ENCODE data around the gene KCNQ5.

Gene KCNQ5

DNA sequence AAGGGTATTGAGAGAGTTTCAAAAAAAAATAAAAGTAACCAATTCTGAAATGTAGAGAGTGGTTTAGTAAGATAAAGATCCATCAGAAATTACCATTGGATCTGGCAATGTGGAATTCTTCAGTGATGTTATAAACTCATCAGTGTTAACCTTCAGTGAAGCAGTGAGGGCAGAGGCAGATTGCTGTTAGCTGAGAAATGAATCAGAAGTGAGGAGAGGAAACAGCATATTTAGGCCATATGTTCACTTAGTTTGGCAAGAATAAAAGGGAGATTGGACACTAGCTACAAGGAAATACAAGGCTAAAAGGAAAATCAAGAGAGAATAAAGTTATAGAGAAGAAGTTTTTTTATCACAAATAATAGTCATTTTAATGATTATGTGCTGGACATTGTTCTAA lies 9.6 kb downstream of the KCNQ5 start:
- H3K36me3 Mint-ChIP-seq (ENCODE audit: low read depth) = peaks cover 20% of the 10 kb centered on the region
- no peak overlapping the region for H3K4me3 Mint-ChIP-seq
- peaks cover 3% of the 10 kb centered on the region for H3K27me3 Mint-ChIP-seq (ENCODE audit: low read depth, poor library complexity)
- no peak overlapping the region for H3K27ac Mint-ChIP-seq
- H3K9me3 Mint-ChIP-seq = peaks cover 10% of the 10 kb centered on the region
- no peak for DNase-seq
- TF ChIP-seq, protein P1, sequence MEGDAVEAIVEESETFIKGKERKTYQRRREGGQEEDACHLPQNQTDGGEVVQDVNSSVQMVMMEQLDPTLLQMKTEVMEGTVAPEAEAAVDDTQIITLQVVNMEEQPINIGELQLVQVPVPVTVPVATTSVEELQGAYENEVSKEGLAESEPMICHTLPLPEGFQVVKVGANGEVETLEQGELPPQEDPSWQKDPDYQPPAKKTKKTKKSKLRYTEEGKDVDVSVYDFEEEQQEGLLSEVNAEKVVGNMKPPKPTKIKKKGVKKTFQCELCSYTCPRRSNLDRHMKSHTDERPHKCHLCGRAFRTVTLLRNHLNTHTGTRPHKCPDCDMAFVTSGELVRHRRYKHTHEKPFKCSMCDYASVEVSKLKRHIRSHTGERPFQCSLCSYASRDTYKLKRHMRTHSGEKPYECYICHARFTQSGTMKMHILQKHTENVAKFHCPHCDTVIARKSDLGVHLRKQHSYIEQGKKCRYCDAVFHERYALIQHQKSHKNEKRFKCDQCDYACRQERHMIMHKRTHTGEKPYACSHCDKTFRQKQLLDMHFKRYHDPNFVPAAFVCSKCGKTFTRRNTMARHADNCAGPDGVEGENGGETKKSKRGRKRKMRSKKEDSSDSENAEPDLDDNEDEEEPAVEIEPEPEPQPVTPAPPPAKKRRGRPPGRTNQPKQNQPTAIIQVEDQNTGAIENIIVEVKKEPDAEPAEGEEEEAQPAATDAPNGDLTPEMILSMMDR (IDR thresholded peaks at IDR 0.05) = no peak
- no peaks in the 10 kb centered on the region for H3K4me1 Mint-ChIP-seq

DNA sequence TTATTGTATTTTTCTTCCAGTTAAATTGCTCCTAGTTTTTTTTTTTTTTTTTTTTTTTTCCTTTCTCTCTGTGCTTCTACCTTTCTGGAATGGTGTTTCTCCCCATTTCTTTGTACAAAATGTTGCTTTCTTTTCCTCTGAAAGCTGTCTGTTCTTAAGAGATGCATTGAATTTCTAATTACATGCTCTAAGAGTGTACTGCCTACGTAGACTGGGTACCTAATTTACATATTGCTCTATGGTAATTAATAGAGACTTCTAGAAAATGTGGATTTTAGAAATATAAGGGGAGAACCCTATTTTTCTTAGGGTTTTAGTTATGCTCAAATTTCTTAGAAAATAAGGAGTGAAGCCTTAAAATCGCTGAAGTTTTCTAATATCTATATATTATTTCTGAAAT lies 13.8 kb downstream of the KCNQ5 start:
- H3K4me3 Mint-ChIP-seq = no peak overlapping the region
- peaks cover 3% of the 10 kb centered on the region for H3K27me3 Mint-ChIP-seq (ENCODE audit: low read depth, poor library complexity)
- no peak overlapping the region for H3K27ac Mint-ChIP-seq
- peaks cover 5% of the 10 kb centered on the region for H3K4me1 Mint-ChIP-seq
- H3K9me3 Mint-ChIP-seq = peaks cover 10% of the 10 kb centered on the region
- DNase-seq = no peak
- TF ChIP-seq, protein P1 (IDR thresholded peaks at IDR 0.05) = no peak
- H3K36me3 Mint-ChIP-seq (ENCODE audit: low read depth) = peaks cover 20% of the 10 kb centered on the region

DNA sequence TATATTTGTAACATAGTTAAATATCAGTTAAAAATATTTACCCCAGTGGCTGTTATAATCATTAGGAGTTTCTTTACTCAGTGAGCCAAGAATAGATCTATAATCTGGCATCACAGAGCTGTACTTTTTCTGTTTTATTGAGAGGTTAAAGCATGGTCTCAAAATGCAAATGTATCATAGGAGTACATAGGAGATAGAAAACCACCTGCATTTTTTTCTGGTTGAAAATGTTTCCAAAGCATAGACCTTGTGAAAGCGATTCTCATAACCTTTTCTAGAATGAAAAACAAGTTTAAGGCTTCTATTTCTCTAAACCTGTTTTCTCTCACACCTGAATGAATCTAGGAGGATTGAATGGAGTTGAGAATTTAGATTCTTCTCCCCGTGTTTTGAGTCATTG lies 14.4 kb downstream of the KCNQ5 start:
- H3K27me3 Mint-ChIP-seq (ENCODE audit: low read depth, poor library complexity) = peaks cover 3% of the 10 kb centered on the region
- peaks cover 10% of the 10 kb centered on the region for H3K9me3 Mint-ChIP-seq
- TF ChIP-seq, protein P1 (IDR thresholded peaks at IDR 0.05) = no peak
- H3K4me1 Mint-ChIP-seq = peaks cover 5% of the 10 kb centered on the region
- no peak overlapping the region for H3K4me3 Mint-ChIP-seq
- peaks cover 16% of the 10 kb centered on the region for H3K36me3 Mint-ChIP-seq (ENCODE audit: low read depth)
- no peak for DNase-seq
- H3K27ac Mint-ChIP-seq = no peak overlapping the region

- Mint-ChIP-seq H3K9me3 (peaks cover 10% of the 10 kb centered on the region), H3K36me3 (ENCODE audit: low read depth) (peaks cover 11% of the 10 kb centered on the region), H3K27ac (no peak overlapping the region), H3K4me3 (no peak overlapping the region), H3K27me3 (ENCODE audit: low read depth, poor library complexity) (peaks cover 3% of the 10 kb centered on the region), H3K4me1 (peaks cover 5% of the 10 kb centered on the region)
- TF ChIP-seq, protein P1 (IDR thresholded peaks at IDR 0.05) = no peak
- no peak for DNase-seq
Measured at GRCh38 chr6:72636786-72637185, 14.9 kb downstream of the KCNQ5 start.

GRCh38 chr6:72639920-72640614 lies 18.2 kb downstream of the KCNQ5 start:
- no peak for DNase-seq
- Mint-ChIP-seq H3K4me3 (no peak overlapping the region), H3K4me1 (peaks cover 5% of the 10 kb centered on the region), H3K9me3 (no peaks in the 10 kb centered on the region), H3K27me3 (ENCODE audit: low read depth, poor library complexity) (peaks cover under 1% of the 10 kb centered on the region), H3K36me3 (ENCODE audit: low read depth) (no peaks in the 10 kb centered on the region), H3K27ac (no peak overlapping the region)
- TF ChIP-seq, protein P1 (IDR thresholded peaks at IDR 0.05) = no peak

DNA sequence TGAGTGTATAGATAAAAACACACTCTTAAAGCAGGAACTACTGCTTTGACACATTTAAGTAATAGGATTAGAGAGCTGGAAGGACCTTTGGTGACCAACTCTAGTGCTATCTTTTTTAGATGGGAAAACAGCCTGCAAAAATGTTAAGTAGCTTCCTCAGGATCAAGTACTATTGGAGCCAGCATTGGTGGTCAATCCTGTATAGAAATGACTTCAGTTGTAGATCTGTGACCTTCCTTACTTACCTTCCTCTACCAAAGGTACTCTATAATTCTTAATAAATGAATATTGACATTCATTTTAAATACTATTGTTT lies 18.7 kb downstream of the KCNQ5 start:
- no peaks in the 10 kb centered on the region for H3K27me3 Mint-ChIP-seq (ENCODE audit: low read depth, poor library complexity)
- no peaks in the 10 kb centered on the region for H3K36me3 Mint-ChIP-seq (ENCODE audit: low read depth)
- H3K4me1 Mint-ChIP-seq = peaks cover 5% of the 10 kb centered on the region
- DNase-seq = no peak
- no peaks in the 10 kb centered on the region for H3K9me3 Mint-ChIP-seq
- H3K4me3 Mint-ChIP-seq = no peak overlapping the region
- TF ChIP-seq, protein P1 (IDR thresholded peaks at IDR 0.05) = no peak
- no peak overlapping the region for H3K27ac Mint-ChIP-seq
